ENCODE results near the gene PNPLA7. TPM values are rescaled to one million over a fixed set of nuclear protein-coding genes. Genes with fewer than 3 reads are reported as not detected.

PNPLA7 gene
- total and polyA plus RNA-seq, 2 of the 8 experiments (the other 6 are each of a cell fraction or from before 2014, with no cell fraction given) = 0.35 to 0.47 TPM

DNA sequence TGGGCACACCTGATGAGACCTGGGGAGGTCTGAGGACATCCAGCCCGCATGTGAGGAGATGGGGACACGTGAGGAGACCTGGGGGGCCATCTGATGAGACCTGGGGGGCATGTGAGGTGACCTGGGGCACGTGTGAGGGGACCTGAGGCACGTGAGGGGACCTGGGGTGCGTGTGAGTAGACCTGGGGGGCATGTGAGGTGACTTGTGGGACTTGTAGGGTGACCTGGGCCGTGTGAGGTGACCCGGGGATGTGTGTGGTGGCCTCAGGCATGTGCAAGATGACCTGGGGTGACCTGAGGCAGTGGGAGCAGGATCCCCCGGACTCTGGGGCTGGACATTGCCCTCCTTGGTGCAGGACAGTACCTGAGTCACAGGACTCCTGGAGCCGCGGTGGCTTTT lies 30.6 kb downstream of the PNPLA7 start (continued):
- TF ChIP-seq CHD2 (IDR thresholded peaks at IDR 0.05; ENCODE audit: low read length) (no peak), SRF (IDR thresholded peaks at IDR 0.05; ENCODE audit: low read depth, low read length) (no peak), EP300 (IDR thresholded peaks at IDR 0.05; ENCODE audit: borderline replicate concordance in 1 of 2, low read depth in 2 of 2, low read length in 2 of 2) (no peak), TCF12 (IDR thresholded peaks at IDR 0.05; ENCODE audit: low read depth, low read length) (no peak), JUND (IDR thresholded peaks at IDR 0.05; ENCODE audit: low read length) (no peak), KDM4A (IDR thresholded peaks at IDR 0.05; ENCODE audit: low read depth, low read length, severe bottlenecking) (no peak)
- TF ChIP-seq, protein P1, sequence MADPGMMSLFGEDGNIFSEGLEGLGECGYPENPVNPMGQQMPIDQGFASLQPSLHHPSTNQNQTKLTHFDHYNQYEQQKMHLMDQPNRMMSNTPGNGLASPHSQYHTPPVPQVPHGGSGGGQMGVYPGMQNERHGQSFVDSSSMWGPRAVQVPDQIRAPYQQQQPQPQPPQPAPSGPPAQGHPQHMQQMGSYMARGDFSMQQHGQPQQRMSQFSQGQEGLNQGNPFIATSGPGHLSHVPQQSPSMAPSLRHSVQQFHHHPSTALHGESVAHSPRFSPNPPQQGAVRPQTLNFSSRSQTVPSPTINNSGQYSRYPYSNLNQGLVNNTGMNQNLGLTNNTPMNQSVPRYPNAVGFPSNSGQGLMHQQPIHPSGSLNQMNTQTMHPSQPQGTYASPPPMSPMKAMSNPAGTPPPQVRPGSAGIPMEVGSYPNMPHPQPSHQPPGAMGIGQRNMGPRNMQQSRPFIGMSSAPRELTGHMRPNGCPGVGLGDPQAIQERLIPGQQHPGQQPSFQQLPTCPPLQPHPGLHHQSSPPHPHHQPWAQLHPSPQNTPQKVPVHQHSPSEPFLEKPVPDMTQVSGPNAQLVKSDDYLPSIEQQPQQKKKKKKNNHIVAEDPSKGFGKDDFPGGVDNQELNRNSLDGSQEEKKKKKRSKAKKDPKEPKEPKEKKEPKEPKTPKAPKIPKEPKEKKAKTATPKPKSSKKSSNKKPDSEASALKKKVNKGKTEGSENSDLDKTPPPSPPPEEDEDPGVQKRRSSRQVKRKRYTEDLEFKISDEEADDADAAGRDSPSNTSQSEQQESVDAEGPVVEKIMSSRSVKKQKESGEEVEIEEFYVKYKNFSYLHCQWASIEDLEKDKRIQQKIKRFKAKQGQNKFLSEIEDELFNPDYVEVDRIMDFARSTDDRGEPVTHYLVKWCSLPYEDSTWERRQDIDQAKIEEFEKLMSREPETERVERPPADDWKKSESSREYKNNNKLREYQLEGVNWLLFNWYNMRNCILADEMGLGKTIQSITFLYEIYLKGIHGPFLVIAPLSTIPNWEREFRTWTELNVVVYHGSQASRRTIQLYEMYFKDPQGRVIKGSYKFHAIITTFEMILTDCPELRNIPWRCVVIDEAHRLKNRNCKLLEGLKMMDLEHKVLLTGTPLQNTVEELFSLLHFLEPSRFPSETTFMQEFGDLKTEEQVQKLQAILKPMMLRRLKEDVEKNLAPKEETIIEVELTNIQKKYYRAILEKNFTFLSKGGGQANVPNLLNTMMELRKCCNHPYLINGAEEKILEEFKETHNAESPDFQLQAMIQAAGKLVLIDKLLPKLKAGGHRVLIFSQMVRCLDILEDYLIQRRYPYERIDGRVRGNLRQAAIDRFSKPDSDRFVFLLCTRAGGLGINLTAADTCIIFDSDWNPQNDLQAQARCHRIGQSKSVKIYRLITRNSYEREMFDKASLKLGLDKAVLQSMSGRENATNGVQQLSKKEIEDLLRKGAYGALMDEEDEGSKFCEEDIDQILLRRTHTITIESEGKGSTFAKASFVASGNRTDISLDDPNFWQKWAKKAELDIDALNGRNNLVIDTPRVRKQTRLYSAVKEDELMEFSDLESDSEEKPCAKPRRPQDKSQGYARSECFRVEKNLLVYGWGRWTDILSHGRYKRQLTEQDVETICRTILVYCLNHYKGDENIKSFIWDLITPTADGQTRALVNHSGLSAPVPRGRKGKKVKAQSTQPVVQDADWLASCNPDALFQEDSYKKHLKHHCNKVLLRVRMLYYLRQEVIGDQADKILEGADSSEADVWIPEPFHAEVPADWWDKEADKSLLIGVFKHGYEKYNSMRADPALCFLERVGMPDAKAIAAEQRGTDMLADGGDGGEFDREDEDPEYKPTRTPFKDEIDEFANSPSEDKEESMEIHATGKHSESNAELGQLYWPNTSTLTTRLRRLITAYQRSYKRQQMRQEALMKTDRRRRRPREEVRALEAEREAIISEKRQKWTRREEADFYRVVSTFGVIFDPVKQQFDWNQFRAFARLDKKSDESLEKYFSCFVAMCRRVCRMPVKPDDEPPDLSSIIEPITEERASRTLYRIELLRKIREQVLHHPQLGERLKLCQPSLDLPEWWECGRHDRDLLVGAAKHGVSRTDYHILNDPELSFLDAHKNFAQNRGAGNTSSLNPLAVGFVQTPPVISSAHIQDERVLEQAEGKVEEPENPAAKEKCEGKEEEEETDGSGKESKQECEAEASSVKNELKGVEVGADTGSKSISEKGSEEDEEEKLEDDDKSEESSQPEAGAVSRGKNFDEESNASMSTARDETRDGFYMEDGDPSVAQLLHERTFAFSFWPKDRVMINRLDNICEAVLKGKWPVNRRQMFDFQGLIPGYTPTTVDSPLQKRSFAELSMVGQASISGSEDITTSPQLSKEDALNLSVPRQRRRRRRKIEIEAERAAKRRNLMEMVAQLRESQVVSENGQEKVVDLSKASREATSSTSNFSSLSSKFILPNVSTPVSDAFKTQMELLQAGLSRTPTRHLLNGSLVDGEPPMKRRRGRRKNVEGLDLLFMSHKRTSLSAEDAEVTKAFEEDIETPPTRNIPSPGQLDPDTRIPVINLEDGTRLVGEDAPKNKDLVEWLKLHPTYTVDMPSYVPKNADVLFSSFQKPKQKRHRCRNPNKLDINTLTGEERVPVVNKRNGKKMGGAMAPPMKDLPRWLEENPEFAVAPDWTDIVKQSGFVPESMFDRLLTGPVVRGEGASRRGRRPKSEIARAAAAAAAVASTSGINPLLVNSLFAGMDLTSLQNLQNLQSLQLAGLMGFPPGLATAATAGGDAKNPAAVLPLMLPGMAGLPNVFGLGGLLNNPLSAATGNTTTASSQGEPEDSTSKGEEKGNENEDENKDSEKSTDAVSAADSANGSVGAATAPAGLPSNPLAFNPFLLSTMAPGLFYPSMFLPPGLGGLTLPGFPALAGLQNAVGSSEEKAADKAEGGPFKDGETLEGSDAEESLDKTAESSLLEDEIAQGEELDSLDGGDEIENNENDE (IDR thresholded peaks at IDR 0.05; ENCODE audit: insufficient replicate concordance, low read length) = no peak

All from H1 (cell line).